Spinal cord (tissue), 10 donors: ENCODE measurements around the gene SPATA2L. TPM values are rescaled to one million over a fixed set of nuclear protein-coding genes. Genes with fewer than 3 reads are reported as not detected.

ENCODE experiments used
- DNase-seq, 6 donors: peaks; one replicate each; pipeline versions ENCODE4 v3.0.0 to v3.0.0-alpha.2; 2013 to 2015; ENCODE audit warnings: low spot score in 6 of 6, low read depth in 4 of 6
- H3K27ac ChIP-seq: one replicate; pipeline ENCODE4 v1.5.1; 2013; ENCODE audit warnings: low read depth, low read length, control low read depth
- H3K27me3 ChIP-seq: one replicate; pipeline ENCODE4 v1.6.1; 2013; ENCODE audit warnings: low read length; ENCODE audit not compliant: control insufficient read depth, insufficient read depth
- H3K36me3 ChIP-seq: one replicate; pipeline ENCODE4 v1.6.1; 2013; ENCODE audit warnings: low read length; ENCODE audit not compliant: control insufficient read depth, insufficient read depth
- H3K4me1 ChIP-seq: one replicate; pipeline ENCODE4 v1.6.1; 2013; ENCODE audit warnings: low read length; ENCODE audit not compliant: control insufficient read depth, insufficient read depth
- H3K4me3 ChIP-seq: one replicate; pipeline ENCODE4 v1.5.1; 2013; ENCODE audit warnings: low read depth, low read length, control low read depth
- H3K9me3 ChIP-seq: one replicate; pipeline ENCODE4 v1.6.1; 2013; ENCODE audit warnings: low read length; ENCODE audit not compliant: control insufficient read depth, insufficient read depth
- WGBS: methylation state at CpG from one replicate; pipeline ENCODE4 v1.1.5; 2013; ENCODE audit warnings: missing lambda C conversion rate; ENCODE audit not compliant: insufficient coverage; 5-methylcytosine and 5-hydroxymethylcytosine counted together
- polyA plus RNA-seq, 2 donors: library from polyadenylated mRNA; unstranded; fragments of 120-200 nt; gene quantifications; one replicate each; pipeline ENCODE4 v1.2.1, GENCODE V29; 2013; ENCODE audit not compliant: insufficient read length in 2 of 2
- total RNA-seq, 2 donors: library from RNA; depleted of rRNA in 1 of 2; stranded (reverse); fragments of 120-200 nt in 1 of 2; fragments of >200 nt in 1 of 2; gene quantifications; one replicate each; pipeline versions ENCODE4 v1.2.3 to v1.2.4, GENCODE V29; 2013 to 2014
- donor health status: healthy.

Gene SPATA2L
- total and polyA plus RNA-seq, 4 donors, result 8.7 to 15.3 (median 11.8) TPM

DNA sequence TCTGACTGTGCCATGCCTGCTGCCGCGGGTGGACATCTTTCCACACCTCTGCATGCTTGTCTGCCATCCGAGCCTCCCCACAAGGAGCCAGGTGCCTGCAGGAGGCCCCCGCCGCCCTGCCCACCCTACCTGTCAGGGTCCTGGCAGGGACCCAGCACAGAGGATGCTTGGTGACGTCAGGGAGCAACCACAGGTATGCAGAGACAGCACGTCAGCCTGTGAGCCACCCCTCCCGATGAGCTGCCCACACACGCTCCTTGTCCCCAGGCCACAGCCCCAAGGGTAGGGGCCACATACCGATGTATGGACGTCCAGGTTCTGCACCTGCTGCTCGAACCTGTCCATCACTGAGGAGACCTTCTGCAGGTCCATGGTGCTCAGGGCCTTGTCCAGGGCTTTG lies 54.6 kb downstream of the SPATA2L start:
- H3K4me1 ChIP-seq, result peaks cover 1% of the 10 kb centered on the region
- no peaks in the 10 kb centered on the region for H3K9me3 ChIP-seq
- no peak for DNase-seq
- no peaks in the 10 kb centered on the region for H3K27me3 ChIP-seq
- no peak overlapping the region for H3K4me3 ChIP-seq
- 95% methylated on average over 12 of the region's 12 CpGs for WGBS
- H3K27ac ChIP-seq, result no peak overlapping the region
- H3K36me3 ChIP-seq, result peaks cover 79% of the 10 kb centered on the region

Other genes with a start within 250 kb of the SPATA2L start
- 10 to 100 TPM; 38.2 to 53.4 TPM for gene ANKRD11, start 211.1 kb downstream of the SPATA2L start, total RNA-seq
- gene ANKRD11, start 211.1 kb downstream of the SPATA2L start, polyA plus RNA-seq, result 100 to 1,000 TPM in 1 of 2 donors, 10 to 100 TPM in 1; 93.6 to 104 TPM
- gene SPG7, start 193.3 kb downstream of the SPATA2L start, total RNA-seq, result 100 to 1,000 TPM in 1 of 2 donors, 10 to 100 TPM in 1; 81.4 to 134 TPM
- 100 to 1,000 TPM in 1 of 2 donors, 10 to 100 TPM in 1; 92.0 to 150 TPM for gene SPG7, start 193.3 kb downstream of the SPATA2L start, polyA plus RNA-seq
- gene RPL13, start 141.0 kb downstream of the SPATA2L start, total RNA-seq, result 1,000 to 10,000 TPM; 1,019 to 2,411 TPM
- gene RPL13, start 141.0 kb downstream of the SPATA2L start, polyA plus RNA-seq, result 1,000 to 10,000 TPM; 1,884 to 1,957 TPM
- 10 to 100 TPM in 1 of 2 donors, 1 to 10 TPM in 1; 9.9 to 20.9 TPM for gene CPNE7, start 125.9 kb downstream of the SPATA2L start, total RNA-seq
- 10 to 100 TPM; 37.5 to 49.2 TPM for gene CPNE7, start 125.9 kb downstream of the SPATA2L start, polyA plus RNA-seq
- gene DPEP1, start 88.1 kb downstream of the SPATA2L start, total RNA-seq, result 1 to 10 TPM in 1 of 2 donors, under 1 TPM in 1; 0.99 to 3.3 TPM
- 1 to 10 TPM; 6.9 to 9.8 TPM for gene DPEP1, start 88.1 kb downstream of the SPATA2L start, polyA plus RNA-seq
- gene CHMP1A, start 44.0 kb downstream of the SPATA2L start, total RNA-seq, result 10 to 100 TPM; 48.0 to 63.1 TPM
- 100 to 1,000 TPM; 106 to 114 TPM for gene CHMP1A, start 44.0 kb downstream of the SPATA2L start, polyA plus RNA-seq
- 10 to 100 TPM in 1 of 2 donors, 1 to 10 TPM in 1; 5.7 to 16.3 TPM for gene SPATA33, start 43.9 kb downstream of the SPATA2L start, total RNA-seq
- 10 to 100 TPM; 24.2 to 25.4 TPM for gene SPATA33, start 43.9 kb downstream of the SPATA2L start, polyA plus RNA-seq
- gene CDK10, start 15.0 kb downstream of the SPATA2L start, total RNA-seq, result 10 to 100 TPM; 34.7 to 64.1 TPM
- gene CDK10, start 15.0 kb downstream of the SPATA2L start, polyA plus RNA-seq, result 100 to 1,000 TPM; 101 to 115 TPM
- 10 to 100 TPM in 1 of 2 donors, 1 to 10 TPM in 1; 9.4 to 13.4 TPM for gene VPS9D1, start 19.2 kb upstream of the SPATA2L start, total RNA-seq
- 10 to 100 TPM; 39.5 to 49.7 TPM for gene VPS9D1, start 19.2 kb upstream of the SPATA2L start, polyA plus RNA-seq
- gene ZNF276, start 19.8 kb upstream of the SPATA2L start, total RNA-seq, result 10 to 100 TPM; 24.4 to 35.3 TPM
- 10 to 100 TPM; 48.7 to 61.3 TPM for gene ZNF276, start 19.8 kb upstream of the SPATA2L start, polyA plus RNA-seq
- gene FANCA, start 114.9 kb upstream of the SPATA2L start, total RNA-seq, result 10 to 100 TPM in 1 of 2 donors, 1 to 10 TPM in 1; 9.3 to 11.5 TPM
- gene FANCA, start 114.9 kb upstream of the SPATA2L start, polyA plus RNA-seq, result 10 to 100 TPM; 17.0 to 32.5 TPM
- gene SPIRE2, start 126.8 kb upstream of the SPATA2L start, total RNA-seq, result 10 to 100 TPM; 12.3 to 14.1 TPM
- gene SPIRE2, start 126.8 kb upstream of the SPATA2L start, polyA plus RNA-seq, result 10 to 100 TPM; 40.3 to 51.3 TPM
- gene TCF25, start 171.9 kb upstream of the SPATA2L start, total RNA-seq, result 100 to 1,000 TPM; 114 to 169 TPM
- 100 to 1,000 TPM; 181 to 240 TPM for gene TCF25, start 171.9 kb upstream of the SPATA2L start, polyA plus RNA-seq
- gene MC1R, start 217.2 kb upstream of the SPATA2L start, total RNA-seq, result 1 to 10 TPM; 2.2 to 3.4 TPM
- gene MC1R, start 217.2 kb upstream of the SPATA2L start, polyA plus RNA-seq, result 10 to 100 TPM in 1 of 2 donors, 1 to 10 TPM in 1; 6.3 to 13.3 TPM
- gene TUBB3, start 221.6 kb upstream of the SPATA2L start, total RNA-seq, result 100 to 1,000 TPM; 309 to 607 TPM
- 1,000 to 10,000 TPM; 1,077 to 1,105 TPM for gene TUBB3, start 221.6 kb upstream of the SPATA2L start, polyA plus RNA-seq
- 10 to 100 TPM; 65.6 to 69.2 TPM for gene DEF8, start 247.1 kb upstream of the SPATA2L start, total RNA-seq
- gene DEF8, start 247.1 kb upstream of the SPATA2L start, polyA plus RNA-seq, result 100 to 1,000 TPM; 104 to 125 TPM